GM12874 (cell line): ENCODE data around the gene SIPA1L2.

Experiments used
- CTCF ChIP-seq: IDR thresholded peaks from 2 replicates; pipeline ENCODE4 v1.5.1; 2011; ENCODE audit warnings: low read depth, mild to moderate bottlenecking, control low read depth, low read length, moderate library complexity; ENCODE audit not compliant: insufficient read depth

SIPA1L2 gene

GRCh38 chr1:232591344-232591743, 38.6 kb downstream of the SIPA1L2 start:
- no peak for TF ChIP-seq CTCF

GRCh38 chr1:232590744-232591082, 39.2 kb downstream of the SIPA1L2 start:
- no peak for TF ChIP-seq CTCF

GRCh38 chr1:232589812-232590743, 39.9 kb downstream of the SIPA1L2 start:
- TF ChIP-seq CTCF, result no peak

GRCh38 chr1:232589111-232589811, 40.7 kb downstream of the SIPA1L2 start:
- no peak for TF ChIP-seq CTCF

GRCh38 chr1:232587141-232588008, 42.6 kb downstream of the SIPA1L2 start:
- no peak for TF ChIP-seq CTCF

GRCh38 chr1:232586679-232587078, 43.3 kb downstream of the SIPA1L2 start:
- TF ChIP-seq CTCF, result no peak

DNA sequence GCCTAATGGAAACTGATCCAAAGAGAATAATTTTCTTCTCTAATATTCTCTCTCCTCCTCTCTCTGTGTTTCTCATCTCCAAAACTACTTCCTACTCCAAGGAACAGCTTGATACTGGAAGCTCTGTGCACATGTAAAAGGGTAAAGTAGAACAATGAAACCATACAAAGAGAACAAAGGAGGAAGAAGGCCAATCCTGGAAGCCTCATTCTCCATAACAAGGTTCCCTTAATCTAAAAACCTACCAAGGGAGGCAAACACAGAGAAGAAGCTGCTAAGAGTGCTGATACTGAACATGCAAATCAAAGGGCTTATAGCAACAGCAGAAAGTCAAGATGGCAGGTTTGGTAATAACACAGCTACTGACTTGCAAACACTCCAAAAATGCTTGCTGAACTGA, 44.4 kb downstream of the SIPA1L2 start:
- TF ChIP-seq CTCF, result no peak
